Neural cell (in vitro differentiated cells): Measurements from ENCODE around the gene HIVEP2.

ENCODE experiments used
- CTCF ChIP-seq: fragments of 450-650 bp; IDR thresholded peaks from 2 replicates; pipeline ENCODE4 v1.5.1; 2014; ENCODE audit warnings: antibody characterized with exemption, mild to moderate bottlenecking, moderate library complexity; ENCODE audit not compliant: poor library complexity, severe bottlenecking
- EP300 ChIP-seq: fragments of 450-650 bp; conservative IDR thresholded peaks from 2 replicates; pipeline ENCODE4 v1.6.1; 2014; ENCODE audit warnings: antibody characterized with exemption, mild to moderate bottlenecking, moderate library complexity; ENCODE audit not compliant: poor library complexity, severe bottlenecking
- EZH2 ChIP-seq: fragments of 200-600, 300-800 bp; shearing (Covaris generic), sonication (generic); IDR thresholded peaks from 2 replicates; pipeline ENCODE4 v1.6.1; 2014; ENCODE audit warnings: antibody characterized with exemption, low read length, borderline replicate concordance, mild to moderate bottlenecking; ENCODE audit not compliant: insufficient read depth, poor library complexity, severe bottlenecking
- RAD21 ChIP-seq: fragments of 450-650 bp; conservative IDR thresholded peaks from 2 replicates; pipeline ENCODE4 v1.6.1; 2014; ENCODE audit warnings: antibody characterized with exemption, mild to moderate bottlenecking, moderate library complexity
- REST ChIP-seq: IDR thresholded peaks from 2 replicates; pipeline ENCODE4 v1.6.1; 2012; ENCODE audit warnings: borderline replicate concordance

GRCh38 chr6:142816486-142816885 lies 128.5 kb downstream of the HIVEP2 start:
- no peak for TF ChIP-seq CTCF
- no peak for TF ChIP-seq REST
- TF ChIP-seq EP300: no peak
- no peak for TF ChIP-seq RAD21
- no peak for TF ChIP-seq EZH2
